WTC11 (cell line): Measurements from ENCODE around the gene CACNA1B. TPM values are rescaled to one million over a fixed set of nuclear protein-coding genes. Genes with fewer than 3 reads are reported as not detected.

Experiments
- ATAC-seq: fragments of 200-7000 bp; cut with Tn5 transposase; 2 replicates; pipeline ENCODE4 v1.10.0; 2021; ENCODE audit warnings: mild to moderate bottlenecking, moderate library complexity
- CTCF ChIA-PET: fragments of 300-600 bp; sonication (Branson Sonifier 250); formaldehyde crosslinking; loops from one replicate; lab custom pipeline; 2021; ENCODE audit warnings: antibody characterized with exemption; lab: Charles Lee
- POLR2A ChIA-PET: fragments of 350-600 bp; sonication (Branson Sonifier 250); formaldehyde crosslinking; loops from one replicate; lab custom pipeline; 2021; ENCODE audit warnings: antibody characterized with exemption; lab: Charles Lee
- DNase-seq: peaks from one replicate; pipeline ENCODE4 v3.0.0; 2021; ENCODE audit warnings: low spot score
- H3K27ac Mint-ChIP-seq: 2 replicates; pipeline ENCODE4 v1.8.0; 2021; ENCODE audit warnings: mixed read lengths
- H3K27me3 Mint-ChIP-seq: 2 replicates; pipeline ENCODE4 v1.8.0; 2021; ENCODE audit warnings: low read depth, mild to moderate bottlenecking, moderate library complexity, mixed read lengths
- H3K36me3 Mint-ChIP-seq: 2 replicates; pipeline ENCODE4 v1.8.0; 2021; ENCODE audit warnings: mixed read lengths
- H3K4me1 Mint-ChIP-seq: 2 replicates; pipeline ENCODE4 v1.8.0; 2022; ENCODE audit warnings: mixed read lengths
- H3K4me3 Mint-ChIP-seq: 2 replicates; pipeline ENCODE4 v1.8.0; 2021; ENCODE audit warnings: mild to moderate bottlenecking, moderate library complexity, mixed read lengths
- H3K9me3 Mint-ChIP-seq: 2 replicates; pipeline ENCODE4 v1.8.0; 2021; ENCODE audit warnings: mixed read lengths
- AFF4 ChIP-seq: sonication (generic); formaldehyde crosslinking; IDR thresholded peaks from 2 replicates; pipeline ENCODE4 v1.8.1; 2023; ENCODE audit warnings: mild to moderate bottlenecking, missing genetic modification reagents, borderline replicate concordance
- CREB1 ChIP-seq: sonication (generic); formaldehyde crosslinking; IDR thresholded peaks from 2 replicates; pipeline ENCODE4 v1.8.0; 2023; ENCODE audit warnings: mild to moderate bottlenecking, missing genetic modification reagents
- ELF4 ChIP-seq: sonication (generic); formaldehyde crosslinking; IDR thresholded peaks from 2 replicates; pipeline ENCODE4 v1.8.1; 2022; ENCODE audit warnings: low read depth, mild to moderate bottlenecking, moderate library complexity, missing genetic modification reagents
- FOXP4 ChIP-seq: sonication (generic); formaldehyde crosslinking; IDR thresholded peaks from 2 replicates; pipeline ENCODE4 v1.8.0; 2022; ENCODE audit warnings: mild to moderate bottlenecking, missing genetic modification reagents
- GABPB1 ChIP-seq: sonication (generic); formaldehyde crosslinking; IDR thresholded peaks from 2 replicates; pipeline ENCODE4 v1.8.1; 2023; ENCODE audit warnings: mild to moderate bottlenecking, missing genetic modification reagents
- GRHL2 ChIP-seq: fragments of 250-450 bp; sonication (Bioruptor Pico); IDR thresholded peaks from 2 replicates; pipeline ENCODE4 v1.8.0; 2022; ENCODE audit warnings: mild to moderate bottlenecking, moderate library complexity; ENCODE audit not compliant: insufficient replicate concordance, severe bottlenecking
- GTF2I ChIP-seq: fragments of 250-450 bp; sonication (Bioruptor Pico); conservative IDR thresholded peaks from 2 replicates; pipeline ENCODE4 v1.4.0; 2021; ENCODE audit warnings: mild to moderate bottlenecking
- HMGXB4 ChIP-seq: sonication (generic); formaldehyde crosslinking; IDR thresholded peaks from 2 replicates; pipeline ENCODE4 v1.8.1; 2023; ENCODE audit warnings: mild to moderate bottlenecking, moderate library complexity, missing genetic modification reagents
- JUN ChIP-seq: sonication (generic); formaldehyde crosslinking; IDR thresholded peaks from 2 replicates; pipeline ENCODE4 v1.8.0; 2023; ENCODE audit warnings: mild to moderate bottlenecking, missing genetic modification reagents
- NFE2L1 ChIP-seq: sonication (generic); formaldehyde crosslinking; IDR thresholded peaks from 2 replicates; pipeline ENCODE4 v1.8.1; 2023; ENCODE audit warnings: missing genetic modification reagents
- NR1H2 ChIP-seq: sonication (generic); formaldehyde crosslinking; IDR thresholded peaks from 2 replicates; pipeline ENCODE4 v1.9.0; 2021; ENCODE audit warnings: mild to moderate bottlenecking, moderate library complexity, missing genetic modification reagents
- PRRX2 ChIP-seq: fragments of 250-450 bp; sonication (Bioruptor Pico); IDR thresholded peaks from 2 replicates; pipeline ENCODE4 v1.8.0; 2021; ENCODE audit warnings: mild to moderate bottlenecking
- ZBTB21 ChIP-seq: sonication (generic); formaldehyde crosslinking; IDR thresholded peaks from 2 replicates; pipeline ENCODE4 v1.8.1; 2023; ENCODE audit warnings: mild to moderate bottlenecking, missing genetic modification reagents, borderline replicate concordance
- ZNF317 ChIP-seq: sonication (generic); formaldehyde crosslinking; IDR thresholded peaks from 2 replicates; pipeline ENCODE4 v1.8.1; 2023; ENCODE audit warnings: low read depth, mild to moderate bottlenecking, moderate library complexity, missing genetic modification reagents, borderline replicate concordance
- ZNF423 ChIP-seq: fragments of 250-450 bp; sonication (Bioruptor Pico); IDR thresholded peaks from 2 replicates; pipeline ENCODE4 v2.1.2; 2022; ENCODE audit warnings: mild to moderate bottlenecking, moderate library complexity
- total RNA-seq: library from RNA; stranded (reverse); gene quantifications from 3 replicates; pipeline ENCODE4 v1.2.3, GENCODE V29; 2021
- TF ChIP-seq, protein P1 (sequence below): sonication (generic); formaldehyde crosslinking; IDR thresholded peaks from 2 replicates; pipeline ENCODE4 v1.8.0; 2023; ENCODE audit warnings: missing genetic modification reagents, mild to moderate bottlenecking, borderline replicate concordance
- TF ChIP-seq, protein P2 (sequence below): sonication (generic); formaldehyde crosslinking; conservative IDR thresholded peaks from 2 replicates; pipeline ENCODE4 v1.8.1; 2023; ENCODE audit warnings: mild to moderate bottlenecking, low read depth, missing genetic modification reagents, moderate library complexity
- TF ChIP-seq, protein P3 (sequence below): sonication (generic); formaldehyde crosslinking; conservative IDR thresholded peaks from 2 replicates; pipeline ENCODE4 v1.8.1; 2022; ENCODE audit warnings: mild to moderate bottlenecking, missing genetic modification reagents

Gene CACNA1B
- total RNA-seq, 1 experiment from 2014 or later = 8.4 TPM

DNA sequence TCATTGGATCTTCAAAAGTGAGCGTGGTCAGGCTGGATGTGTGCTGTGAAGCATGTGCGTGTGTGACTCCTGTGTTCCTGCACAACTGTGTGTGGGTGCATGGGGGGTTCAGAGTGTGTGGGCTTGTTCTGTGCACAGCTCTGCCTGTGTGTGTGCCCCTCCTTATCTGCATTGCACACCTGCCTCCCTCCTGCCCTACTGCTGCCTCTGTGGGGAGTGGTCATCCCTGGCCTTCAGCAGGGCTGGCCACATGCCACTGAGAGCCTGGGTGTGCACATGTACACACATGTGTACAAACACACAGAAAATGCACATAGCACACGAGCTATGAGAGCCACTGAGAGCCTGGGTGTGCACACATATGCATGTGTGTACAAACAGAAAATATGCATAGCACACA, 92.1 kb downstream of the CACNA1B start:
- Mint-ChIP-seq H3K4me1 (no peaks in the 10 kb centered on the region), H3K27me3 (no peaks in the 10 kb centered on the region), H3K36me3 (0 out of 2 replicates have a peak, but pooled peaks cover 3% of the 10 kb centered on the region)
- no peak for DNase-seq
- ChIA-PET POLR2A (no interaction called here), CTCF (no interaction called here)
- TF ChIP-seq PRRX2 (CRISPR knock-in tag) (no peak), ZNF423 (CRISPR knock-in tag) (no peak), ZBTB21 (CRISPR knock-in tag) (no peak), FOXP4 (CRISPR knock-in tag) (no peak), GABPB1 (CRISPR knock-in tag) (no peak), GRHL2 (CRISPR knock-in tag) (no peak), HMGXB4 (CRISPR knock-in tag) (no peak), ZNF317 (CRISPR knock-in tag) (no peak), CREB1 (CRISPR knock-in tag) (no peak), AFF4 (CRISPR knock-in tag) (no peak), NR1H2 (CRISPR knock-in tag) (no peak), JUN (no peak), NFE2L1 (CRISPR knock-in tag) (no peak), ELF4 (CRISPR knock-in tag) (no peak), GTF2I (CRISPR knock-in tag) (no peak)
- TF ChIP-seq, protein P1, sequence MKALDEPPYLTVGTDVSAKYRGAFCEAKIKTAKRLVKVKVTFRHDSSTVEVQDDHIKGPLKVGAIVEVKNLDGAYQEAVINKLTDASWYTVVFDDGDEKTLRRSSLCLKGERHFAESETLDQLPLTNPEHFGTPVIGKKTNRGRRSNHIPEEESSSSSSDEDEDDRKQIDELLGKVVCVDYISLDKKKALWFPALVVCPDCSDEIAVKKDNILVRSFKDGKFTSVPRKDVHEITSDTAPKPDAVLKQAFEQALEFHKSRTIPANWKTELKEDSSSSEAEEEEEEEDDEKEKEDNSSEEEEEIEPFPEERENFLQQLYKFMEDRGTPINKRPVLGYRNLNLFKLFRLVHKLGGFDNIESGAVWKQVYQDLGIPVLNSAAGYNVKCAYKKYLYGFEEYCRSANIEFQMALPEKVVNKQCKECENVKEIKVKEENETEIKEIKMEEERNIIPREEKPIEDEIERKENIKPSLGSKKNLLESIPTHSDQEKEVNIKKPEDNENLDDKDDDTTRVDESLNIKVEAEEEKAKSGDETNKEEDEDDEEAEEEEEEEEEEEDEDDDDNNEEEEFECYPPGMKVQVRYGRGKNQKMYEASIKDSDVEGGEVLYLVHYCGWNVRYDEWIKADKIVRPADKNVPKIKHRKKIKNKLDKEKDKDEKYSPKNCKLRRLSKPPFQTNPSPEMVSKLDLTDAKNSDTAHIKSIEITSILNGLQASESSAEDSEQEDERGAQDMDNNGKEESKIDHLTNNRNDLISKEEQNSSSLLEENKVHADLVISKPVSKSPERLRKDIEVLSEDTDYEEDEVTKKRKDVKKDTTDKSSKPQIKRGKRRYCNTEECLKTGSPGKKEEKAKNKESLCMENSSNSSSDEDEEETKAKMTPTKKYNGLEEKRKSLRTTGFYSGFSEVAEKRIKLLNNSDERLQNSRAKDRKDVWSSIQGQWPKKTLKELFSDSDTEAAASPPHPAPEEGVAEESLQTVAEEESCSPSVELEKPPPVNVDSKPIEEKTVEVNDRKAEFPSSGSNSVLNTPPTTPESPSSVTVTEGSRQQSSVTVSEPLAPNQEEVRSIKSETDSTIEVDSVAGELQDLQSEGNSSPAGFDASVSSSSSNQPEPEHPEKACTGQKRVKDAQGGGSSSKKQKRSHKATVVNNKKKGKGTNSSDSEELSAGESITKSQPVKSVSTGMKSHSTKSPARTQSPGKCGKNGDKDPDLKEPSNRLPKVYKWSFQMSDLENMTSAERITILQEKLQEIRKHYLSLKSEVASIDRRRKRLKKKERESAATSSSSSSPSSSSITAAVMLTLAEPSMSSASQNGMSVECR (CRISPR knock-in tag) = no peak
- TF ChIP-seq, protein P2, sequence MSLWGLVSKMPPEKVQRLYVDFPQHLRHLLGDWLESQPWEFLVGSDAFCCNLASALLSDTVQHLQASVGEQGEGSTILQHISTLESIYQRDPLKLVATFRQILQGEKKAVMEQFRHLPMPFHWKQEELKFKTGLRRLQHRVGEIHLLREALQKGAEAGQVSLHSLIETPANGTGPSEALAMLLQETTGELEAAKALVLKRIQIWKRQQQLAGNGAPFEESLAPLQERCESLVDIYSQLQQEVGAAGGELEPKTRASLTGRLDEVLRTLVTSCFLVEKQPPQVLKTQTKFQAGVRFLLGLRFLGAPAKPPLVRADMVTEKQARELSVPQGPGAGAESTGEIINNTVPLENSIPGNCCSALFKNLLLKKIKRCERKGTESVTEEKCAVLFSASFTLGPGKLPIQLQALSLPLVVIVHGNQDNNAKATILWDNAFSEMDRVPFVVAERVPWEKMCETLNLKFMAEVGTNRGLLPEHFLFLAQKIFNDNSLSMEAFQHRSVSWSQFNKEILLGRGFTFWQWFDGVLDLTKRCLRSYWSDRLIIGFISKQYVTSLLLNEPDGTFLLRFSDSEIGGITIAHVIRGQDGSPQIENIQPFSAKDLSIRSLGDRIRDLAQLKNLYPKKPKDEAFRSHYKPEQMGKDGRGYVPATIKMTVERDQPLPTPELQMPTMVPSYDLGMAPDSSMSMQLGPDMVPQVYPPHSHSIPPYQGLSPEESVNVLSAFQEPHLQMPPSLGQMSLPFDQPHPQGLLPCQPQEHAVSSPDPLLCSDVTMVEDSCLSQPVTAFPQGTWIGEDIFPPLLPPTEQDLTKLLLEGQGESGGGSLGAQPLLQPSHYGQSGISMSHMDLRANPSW (CRISPR knock-in tag) = no peak
- TF ChIP-seq, protein P3, sequence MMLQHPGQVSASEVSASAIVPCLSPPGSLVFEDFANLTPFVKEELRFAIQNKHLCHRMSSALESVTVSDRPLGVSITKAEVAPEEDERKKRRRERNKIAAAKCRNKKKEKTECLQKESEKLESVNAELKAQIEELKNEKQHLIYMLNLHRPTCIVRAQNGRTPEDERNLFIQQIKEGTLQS = no peak
- TF ChIP-seq, all 79 proteins: peak for 0
- no peak for ATAC-seq
- 0 out of 2 replicates have a peak overlapping the region, but pooled peaks have one; percentile 12 for H3K27ac Mint-ChIP-seq
- no peak overlapping the region for H3K4me3 Mint-ChIP-seq
- no peaks in the 10 kb centered on the region for H3K9me3 Mint-ChIP-seq
